NCI-H2029 treated with DMSO at 0.1 percent for 48 hours (cell line): Measurements from ENCODE around the gene CNNM4.

ENCODE experiments used
- DNase-seq: peaks from one replicate; lab custom pipeline; 2025; lab: John Stamatoyannopoulos, UW

CNNM4 gene

GRCh38 chr2:96832408-96832753 is 71.7 kb downstream of the CNNM4 start:
- DNase-seq: no peak

- peak; percentile 79 for DNase-seq
Measured at GRCh38 chr2:96832754-96833507, 72.2 kb downstream of the CNNM4 start.

GRCh38 chr2:96835830-96836229 is 75.1 kb downstream of the CNNM4 start:
- no peak for DNase-seq

- DNase-seq: no peak
Measured at GRCh38 chr2:96837575-96837974, 76.9 kb downstream of the CNNM4 start.

GRCh38 chr2:96838345-96839292 is 77.9 kb downstream of the CNNM4 start:
- DNase-seq: no peak

GRCh38 chr2:96839293-96839874 is 78.7 kb downstream of the CNNM4 start:
- peak; percentile 11 for DNase-seq

- no peak for DNase-seq
Measured at GRCh38 chr2:96839875-96840850, 79.5 kb downstream of the CNNM4 start.

- DNase-seq: no peak
Measured at GRCh38 chr2:96841701-96842495, 81.2 kb downstream of the CNNM4 start.

- DNase-seq: no peak
Measured at GRCh38 chr2:96842600-96842999, 81.9 kb downstream of the CNNM4 start.

- no peak for DNase-seq
Measured at GRCh38 chr2:96843538-96844268, 83.0 kb downstream of the CNNM4 start, which contains the start of gene ANKRD23. Gene ANKRD23 (minus strand): TSS chr2:96844021. CDS start chr2:96843992, 29 bp downstream.

- DNase-seq: no peak
Measured at GRCh38 chr2:96844405-96844808, 83.7 kb downstream of the CNNM4 start.

GRCh38 chr2:96846825-96847224 is 86.1 kb downstream of the CNNM4 start:
- no peak for DNase-seq

- no peak for DNase-seq
Measured at GRCh38 chr2:96847586-96847985, 86.9 kb downstream of the CNNM4 start.

- no peak for DNase-seq
Measured at GRCh38 chr2:96848264-96848663, 87.6 kb downstream of the CNNM4 start.

- DNase-seq: no peak
Measured at GRCh38 chr2:96852667-96853066, 92.0 kb downstream of the CNNM4 start.

GRCh38 chr2:96853321-96853720 is 92.6 kb downstream of the CNNM4 start:
- DNase-seq: no peak

GRCh38 chr2:96856776-96857666 is 96.3 kb downstream of the CNNM4 start:
- peak; percentile 23 for DNase-seq

- DNase-seq: peak; percentile 77
Measured at GRCh38 chr2:96857667-96858372, 97.1 kb downstream of the CNNM4 start, which contains the start of gene ANKRD39. Gene ANKRD39 (minus strand): TSS chr2:96858016. CDS start chr2:96857987, 29 bp downstream.
